Myocyte (in vitro differentiated cells): ENCODE measurements around the gene HACE1. TPM values are rescaled to one million over a fixed set of nuclear protein-coding genes. Genes with fewer than 3 reads are reported as not detected.

Experiments used
- DNase-seq: peaks from one replicate; pipeline ENCODE4 v3.0.0-alpha.2; 2012; ENCODE audit warnings: low read depth
- total RNA-seq: library from RNA; depleted of rRNA; stranded (reverse); fragments of >200 nt; gene quantifications from 2 replicates; pipeline ENCODE4 v1.2.3, GENCODE V29; 2014

HACE1 gene
- total RNA-seq, 1 donor from 2014 or later, result 9.0 TPM

DNA sequence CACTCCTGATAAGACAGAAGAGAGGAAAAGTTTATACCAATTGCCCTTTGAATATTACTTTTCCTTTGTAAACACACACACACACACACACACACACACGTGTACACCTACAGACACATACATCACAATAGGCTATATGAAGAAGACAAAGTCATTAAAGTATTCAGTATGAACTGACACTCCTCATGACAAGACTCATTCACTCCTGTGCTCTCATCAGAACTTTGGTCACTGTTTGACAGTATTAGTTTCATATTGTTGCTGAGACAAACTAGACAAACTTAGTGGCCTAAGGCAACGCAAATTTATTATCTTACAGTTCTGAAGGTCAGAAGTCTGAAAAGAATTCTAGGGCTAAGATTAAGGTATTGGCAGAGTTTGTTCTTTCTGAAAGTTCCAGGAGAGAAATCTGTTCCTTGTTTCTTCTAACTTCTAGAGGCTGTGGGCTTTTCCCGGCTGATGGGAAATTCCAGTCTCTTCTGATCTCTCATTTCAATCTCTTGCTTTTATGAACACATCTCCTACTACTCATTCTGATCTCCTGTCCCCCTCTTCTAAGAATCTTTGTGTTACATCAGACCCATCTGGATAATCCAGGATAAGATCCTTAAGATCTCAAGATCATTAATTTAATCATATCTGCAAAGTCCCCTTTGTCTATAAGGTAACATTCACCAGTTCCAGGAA, 171.3 kb downstream of the HACE1 start:
- no peak for DNase-seq

DNA sequence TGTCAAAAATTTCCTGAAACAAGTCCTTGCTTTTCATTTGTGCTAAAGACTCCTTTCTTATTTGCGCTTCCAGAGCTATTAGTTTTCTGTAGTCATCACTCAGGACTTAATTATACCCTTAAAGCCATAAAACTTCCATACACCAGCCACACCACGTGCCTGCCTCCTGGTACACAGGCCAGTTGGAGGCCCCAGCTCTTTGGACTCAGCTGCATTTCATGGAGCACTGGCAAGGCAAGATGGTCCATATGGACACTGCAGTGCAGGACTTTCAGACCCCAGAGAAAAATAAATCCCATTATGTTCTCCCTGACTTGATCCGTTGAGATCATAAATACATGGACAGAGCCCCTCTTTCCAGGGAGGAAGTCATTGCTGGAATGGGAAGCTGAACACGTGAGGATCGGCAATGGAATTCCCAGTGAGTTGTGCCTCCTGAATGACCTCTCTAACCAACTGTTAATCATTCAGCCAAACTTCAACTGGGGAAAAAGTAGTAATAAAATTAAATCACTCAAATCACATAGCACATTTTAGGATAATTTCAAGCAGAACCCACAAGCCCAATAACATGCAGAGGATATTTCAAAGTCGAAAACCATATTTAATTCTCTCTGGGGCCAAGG, 173.1 kb downstream of the HACE1 start:
- no peak for DNase-seq

DNA sequence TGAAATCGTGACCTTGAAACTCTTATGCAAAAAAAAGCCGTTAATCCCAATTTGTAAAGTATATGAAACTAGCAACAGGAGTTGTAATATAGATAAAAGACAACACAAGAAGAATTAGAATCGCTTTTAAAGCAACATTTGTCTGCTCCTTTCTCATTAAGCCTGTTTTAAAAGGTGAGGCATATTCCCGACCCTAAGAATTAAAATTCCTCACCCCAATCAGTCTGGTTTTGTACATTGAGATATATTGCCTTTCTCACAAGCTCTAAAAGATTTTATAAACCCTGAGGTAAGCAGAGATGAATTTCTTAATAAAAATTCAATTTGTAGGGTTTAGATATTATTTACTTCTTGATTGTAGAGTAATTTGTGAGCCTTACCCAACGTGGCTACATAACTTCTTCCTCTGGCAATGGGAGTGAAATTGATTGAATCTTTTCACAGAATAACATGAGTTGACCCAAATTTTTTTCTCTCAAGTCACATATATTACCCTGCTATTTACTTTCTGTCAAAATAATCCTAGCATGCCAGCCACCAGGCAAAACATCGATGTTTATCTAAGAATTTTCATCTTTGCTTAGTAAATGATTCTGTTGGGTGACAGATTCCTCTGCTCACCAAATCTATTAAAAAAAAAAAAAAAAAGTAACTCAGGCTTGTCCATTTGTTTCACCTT, 173.7 kb downstream of the HACE1 start:
- no peak for DNase-seq

DNA sequence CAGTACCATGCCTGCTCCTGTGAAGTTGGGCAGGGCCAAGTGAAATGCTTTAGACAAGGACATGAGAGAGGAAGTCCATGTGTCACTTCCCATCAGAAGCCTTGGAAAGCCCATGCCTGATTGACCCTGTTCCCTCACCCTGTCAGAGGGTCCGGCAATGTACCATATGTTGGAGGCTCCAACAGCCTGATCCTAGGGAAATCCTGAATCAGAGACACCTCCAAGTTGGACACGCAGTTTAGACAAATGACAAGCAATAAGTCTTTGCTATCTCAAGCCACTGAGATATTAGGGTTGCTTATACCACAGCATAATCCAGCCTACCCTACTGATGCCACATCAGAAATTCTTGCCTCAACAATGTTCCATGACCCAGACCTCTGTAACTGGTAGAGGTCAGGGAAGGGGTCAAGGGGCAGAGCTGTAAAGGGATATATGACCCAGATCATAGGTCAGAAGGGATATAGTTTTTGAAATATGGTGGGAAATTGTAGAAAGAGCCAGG, 174.8 kb downstream of the HACE1 start:
- DNase-seq, result no peak

DNA sequence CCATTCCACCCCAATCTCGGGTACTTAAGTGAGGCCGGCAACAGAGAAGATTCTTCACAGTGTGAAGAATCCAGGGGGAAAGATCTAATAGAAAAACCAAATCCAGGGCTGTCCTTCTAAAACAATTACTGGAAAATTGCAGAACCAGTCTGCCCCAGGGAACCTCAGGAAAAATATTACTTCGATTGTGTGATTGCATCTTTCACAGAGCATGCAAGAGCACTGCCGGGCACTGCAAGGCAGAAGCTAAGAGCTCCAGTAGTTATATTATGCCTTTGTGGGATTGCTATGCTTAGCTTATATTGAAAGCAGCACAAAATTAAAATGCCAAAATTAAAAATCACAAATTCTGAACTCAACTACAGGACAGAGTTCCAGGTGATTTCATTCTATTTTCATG, 175.9 kb downstream of the HACE1 start:
- DNase-seq, result no peak

DNA sequence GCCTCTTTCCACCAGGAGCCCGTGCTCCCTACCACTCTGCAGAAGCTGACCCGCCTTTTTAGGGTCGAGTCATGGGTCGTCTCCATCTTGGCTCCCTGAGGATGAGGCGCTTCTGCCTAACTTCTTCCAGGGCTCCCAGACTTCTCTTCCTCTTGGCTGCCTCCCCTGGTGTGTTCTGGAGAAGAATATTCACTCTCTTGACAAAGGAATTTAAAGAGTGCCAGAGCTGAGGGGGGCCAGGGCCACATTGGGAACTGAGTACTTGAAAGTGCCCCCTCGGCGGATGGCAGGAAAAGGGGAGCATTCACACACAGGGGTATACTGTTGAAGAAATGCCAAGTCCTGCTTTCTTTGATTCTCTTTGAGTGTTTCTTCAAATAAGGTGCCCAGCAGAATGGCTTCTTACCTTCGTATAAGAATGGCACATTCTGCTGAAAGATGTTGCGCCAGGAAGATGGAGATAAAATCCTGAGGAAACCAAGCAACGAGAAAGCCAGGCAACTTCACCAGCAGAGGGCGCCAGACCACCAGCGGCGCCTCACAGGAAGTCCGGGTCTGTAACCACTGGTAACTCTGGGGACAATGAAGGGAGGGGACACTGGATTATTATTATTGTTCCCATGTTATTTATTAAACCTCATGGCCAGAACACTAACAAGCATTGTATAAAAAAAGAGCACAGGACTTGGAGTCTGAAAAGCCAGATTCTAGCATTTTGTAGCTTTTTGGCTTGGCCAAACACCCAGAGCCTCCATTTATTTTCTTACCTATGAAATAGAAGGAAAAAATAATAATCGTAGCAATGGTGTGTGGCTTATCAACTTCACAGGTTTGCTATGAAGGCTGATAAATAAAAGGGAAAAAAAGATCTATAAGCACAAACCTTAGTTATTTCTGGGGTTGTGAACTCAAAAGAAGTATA, 176.7 kb downstream of the HACE1 start:
- peak; percentile 59 for DNase-seq

DNA sequence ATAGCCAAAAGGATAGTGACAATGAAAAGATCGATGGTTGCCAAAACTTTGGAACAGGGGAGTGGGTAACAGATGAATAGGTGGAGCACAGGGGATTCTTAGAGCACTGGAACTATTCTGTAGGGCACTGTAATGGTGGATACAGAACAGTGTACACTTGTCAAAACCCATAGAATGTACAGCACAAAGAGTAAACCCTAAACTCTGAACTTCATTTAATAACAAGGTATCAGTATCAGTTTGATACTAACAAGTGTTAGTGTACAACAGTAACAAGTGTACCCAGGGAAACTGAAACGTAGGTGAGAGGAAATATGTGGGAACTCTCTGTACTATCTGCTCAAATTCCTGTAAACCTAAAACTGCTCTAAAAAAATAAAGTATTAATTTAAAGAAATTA, 179.2 kb downstream of the HACE1 start:
- no peak for DNase-seq

DNA sequence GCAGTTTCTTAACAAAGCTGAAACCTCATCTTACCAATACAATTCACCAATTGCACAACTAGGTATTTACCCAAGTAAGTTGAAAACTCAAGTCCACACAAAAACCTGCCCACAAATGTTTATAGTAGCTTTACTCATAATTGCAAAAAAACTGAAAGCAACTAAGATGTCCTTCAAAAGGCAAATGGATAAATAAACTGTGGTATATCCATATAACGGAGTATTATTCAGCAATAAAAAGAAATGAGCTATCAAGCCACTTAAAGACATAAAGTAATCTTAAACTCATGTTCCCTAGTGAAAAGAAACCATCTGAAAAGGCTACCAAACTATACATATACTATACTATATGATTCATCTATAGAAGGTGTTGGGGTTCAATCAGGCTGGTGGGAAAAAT, 179.7 kb downstream of the HACE1 start:
- no peak for DNase-seq

Other genes with a start within 250 kb of the HACE1 start
- gene LIN28B, start 97.2 kb upstream of the HACE1 start, total RNA-seq, result not detected in 2 replicates